DMS 273 treated with DMSO at 0.1 percent for 48 hours (cell line): Measurements from ENCODE around the gene ZNF205.

ENCODE experiments used
- DNase-seq: peaks from one replicate; lab custom pipeline; 2025; lab: John Stamatoyannopoulos, UW

ZNF205 gene

DNA sequence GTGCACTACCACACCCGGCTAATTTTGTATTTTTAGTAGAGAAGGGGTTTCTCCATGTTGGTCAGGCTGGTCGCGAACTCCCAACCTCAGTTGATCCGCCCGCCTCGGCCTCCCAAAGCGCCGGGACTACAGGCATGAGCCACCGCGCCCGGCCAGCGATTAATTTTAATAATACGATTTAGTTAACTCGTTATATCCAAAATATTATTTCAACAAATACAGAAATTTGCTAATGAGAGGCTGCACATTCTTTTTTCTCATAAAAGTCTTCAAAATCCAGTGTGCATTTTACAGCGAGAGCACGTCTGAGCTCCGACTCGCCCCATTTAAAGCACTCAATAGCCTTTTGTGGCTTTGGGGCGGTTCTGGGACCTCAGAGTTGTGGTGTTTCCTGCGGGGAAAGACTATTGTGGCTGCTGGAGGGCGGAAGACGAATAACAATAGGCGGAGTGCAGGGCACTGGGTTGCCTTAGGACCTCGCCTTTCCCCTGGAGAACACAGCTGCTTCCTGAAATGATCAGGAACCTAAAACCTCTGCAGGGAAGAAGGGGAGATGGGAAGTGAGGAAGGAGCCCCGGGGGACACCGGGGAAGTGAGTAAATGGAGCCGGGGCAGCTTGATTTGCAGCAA, 10.4 kb upstream of the ZNF205 start:
- no peak for DNase-seq

DNA sequence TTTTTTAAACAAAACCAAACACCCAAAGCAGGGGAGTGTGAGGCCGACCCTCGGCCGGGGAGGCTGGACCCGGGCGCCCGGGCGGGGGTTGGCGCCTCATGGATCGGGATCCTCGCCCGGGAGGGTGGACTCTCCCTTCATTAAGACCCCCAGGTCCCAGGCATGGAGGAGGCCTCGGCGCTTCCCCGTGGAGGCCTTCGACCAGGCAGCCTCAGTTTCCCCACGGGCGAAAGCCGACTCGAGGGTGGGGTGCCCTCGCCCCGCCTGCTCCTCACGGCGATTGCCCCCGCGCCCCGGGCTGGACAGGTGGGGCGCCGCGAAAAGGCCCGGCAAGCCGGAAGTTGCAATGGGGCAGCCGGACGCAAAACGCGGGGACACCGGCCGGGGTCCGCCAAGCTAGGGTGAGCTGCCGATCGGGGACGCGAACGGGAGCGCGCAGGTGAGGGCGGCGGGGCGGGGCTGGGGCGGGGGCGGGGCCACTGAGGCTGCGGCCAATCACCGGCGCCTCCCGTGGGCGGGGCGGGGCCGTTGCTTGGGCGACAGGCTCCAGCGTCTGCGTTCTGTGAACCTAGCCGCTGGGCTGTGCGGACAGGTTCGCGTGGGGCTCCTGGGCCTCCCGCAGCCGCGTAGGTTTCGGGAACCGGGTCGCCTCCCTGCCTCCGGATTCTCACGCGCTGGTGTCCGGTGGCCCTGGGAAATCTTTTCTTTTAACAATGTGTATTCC, 6.0 kb upstream of the ZNF205 start:
- DNase-seq: peak; percentile 86

DNA sequence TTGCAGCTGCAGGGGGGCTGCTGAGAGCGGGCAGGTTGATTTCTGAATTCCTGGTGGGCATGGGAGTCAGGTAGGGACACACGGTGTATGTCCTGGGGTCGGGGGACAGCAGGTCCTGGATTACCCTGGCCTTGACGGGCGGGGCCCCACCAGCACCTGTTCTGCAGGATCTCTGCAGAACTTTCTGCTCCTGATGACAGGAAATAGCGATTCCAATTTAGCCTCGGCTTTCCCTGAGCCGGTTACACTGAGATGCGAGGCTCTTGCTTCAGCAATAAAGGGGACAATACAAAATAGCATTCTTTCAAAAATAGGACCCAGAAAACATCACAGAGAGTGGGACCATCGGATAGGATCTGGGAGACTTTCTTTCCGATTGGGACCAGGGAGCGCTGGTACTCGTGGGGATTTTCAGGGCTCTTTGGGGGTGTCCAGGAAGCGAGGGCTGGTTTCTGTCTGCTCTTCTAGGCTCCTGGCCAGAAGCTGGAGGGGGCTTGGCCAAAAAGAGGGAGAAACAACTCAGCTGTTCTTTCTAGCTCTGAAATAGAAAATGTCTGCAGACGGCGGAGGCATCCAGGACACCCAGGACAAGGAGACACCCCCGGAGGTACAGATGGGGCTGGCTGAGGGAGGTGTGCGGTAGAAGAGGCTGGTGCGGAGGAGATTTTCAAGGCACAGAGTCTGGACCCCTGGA, 642 bp downstream of the ZNF205 start:
- DNase-seq: no peak

DNA sequence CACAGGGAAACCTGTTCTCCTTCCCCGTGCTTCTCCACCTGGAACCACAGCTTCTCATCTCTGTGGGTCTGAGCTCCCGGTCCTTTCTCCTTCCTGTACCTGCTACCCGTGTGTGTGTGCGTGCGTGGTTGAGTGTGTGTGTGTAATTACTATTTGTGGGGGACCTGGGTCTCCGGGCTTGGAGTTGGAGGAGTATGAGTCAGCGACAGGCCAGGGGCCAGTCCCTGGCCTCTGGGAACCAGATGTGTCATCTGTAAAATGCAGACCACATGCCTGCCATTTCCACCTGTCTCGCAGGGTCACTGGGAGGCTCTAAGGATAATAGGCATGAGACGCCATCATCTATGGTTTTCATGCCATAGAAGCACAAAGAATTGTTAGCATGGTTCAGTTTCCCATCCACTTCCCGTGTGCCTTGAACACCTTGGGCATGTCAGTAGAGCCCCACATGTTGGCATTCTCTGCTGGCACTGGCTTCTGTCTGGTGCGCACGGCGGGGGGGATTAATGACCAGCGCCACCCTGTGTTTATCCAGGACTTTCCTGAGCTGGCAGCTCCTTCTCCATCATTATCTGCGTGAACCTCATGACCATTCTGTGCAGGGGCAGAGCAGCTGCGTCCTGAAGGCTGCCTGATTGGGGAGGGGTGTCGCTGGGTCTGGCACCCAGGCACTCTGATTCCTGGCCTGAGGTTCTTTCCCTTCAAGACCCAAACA, 1.5 kb downstream of the ZNF205 start:
- DNase-seq: no peak

DNA sequence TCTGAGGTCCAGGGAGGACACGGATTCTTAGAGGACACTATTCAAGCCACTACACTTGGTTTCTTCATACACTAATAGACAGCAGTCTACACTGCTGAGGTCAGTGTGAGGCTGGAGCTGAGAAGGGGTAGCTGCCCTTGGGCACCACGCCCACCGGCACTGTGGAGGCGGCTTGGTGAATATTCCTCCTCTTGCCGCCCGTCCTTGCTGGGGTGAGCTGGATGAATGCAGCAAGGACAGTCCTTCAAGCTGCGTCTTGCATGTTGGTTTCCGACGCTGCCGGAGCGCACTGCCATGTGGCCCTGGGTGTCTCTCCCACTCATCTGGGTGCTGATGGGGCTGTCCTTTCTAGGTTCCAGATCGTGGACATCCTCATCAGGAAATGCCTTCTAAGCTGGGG, 2.6 kb downstream of the ZNF205 start:
- DNase-seq: no peak

DNA sequence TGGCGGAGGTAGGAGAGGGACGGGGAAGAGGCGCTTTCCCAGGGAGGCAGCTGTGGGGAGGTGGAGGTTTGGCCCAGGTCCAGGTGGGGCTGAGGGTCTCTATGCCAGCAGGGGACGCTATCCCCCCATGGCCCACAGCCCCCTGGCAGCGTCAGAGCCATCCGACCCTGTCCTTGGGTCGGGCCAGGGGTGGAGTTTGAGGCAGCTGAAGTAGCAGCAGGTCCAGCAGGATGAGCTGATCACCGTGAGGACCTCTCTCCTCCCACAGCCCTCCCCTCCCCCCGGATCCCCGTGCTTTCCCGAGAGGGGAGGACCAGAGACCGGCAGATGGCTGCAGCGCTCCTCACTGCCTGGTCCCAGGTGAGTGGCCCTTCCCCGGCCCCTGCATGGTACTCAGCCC, 3.2 kb downstream of the ZNF205 start:
- DNase-seq: no peak

DNA sequence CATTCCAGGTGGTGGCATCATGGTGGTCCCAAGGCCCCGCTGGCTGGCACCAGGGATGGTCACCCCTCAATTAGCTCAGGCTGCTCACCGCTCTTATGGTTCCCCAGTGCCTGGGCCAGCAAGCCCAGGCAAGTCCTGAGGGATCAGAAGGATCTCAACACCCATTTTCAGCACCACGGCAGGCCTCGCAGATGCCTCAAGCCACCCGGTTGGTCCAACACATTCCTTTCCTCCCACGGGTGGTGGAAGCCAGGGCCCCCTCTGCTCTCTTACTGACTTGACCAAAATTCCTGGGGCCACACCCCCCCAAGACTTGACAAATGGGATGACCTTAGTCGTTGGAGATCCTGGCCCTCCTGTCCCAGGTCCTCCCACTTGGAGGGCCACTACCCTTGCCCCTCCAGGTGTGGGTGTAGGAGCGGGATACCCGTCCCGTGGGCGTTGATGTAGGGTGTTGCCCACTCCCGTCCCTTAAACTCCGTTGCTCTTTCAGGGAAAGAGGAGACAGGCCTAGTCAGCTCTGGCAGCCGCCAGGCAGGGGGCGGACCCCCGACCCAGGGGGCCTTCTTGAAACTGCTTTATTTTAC, 5.9 kb downstream of the ZNF205 start:
- no peak for DNase-seq

DNA sequence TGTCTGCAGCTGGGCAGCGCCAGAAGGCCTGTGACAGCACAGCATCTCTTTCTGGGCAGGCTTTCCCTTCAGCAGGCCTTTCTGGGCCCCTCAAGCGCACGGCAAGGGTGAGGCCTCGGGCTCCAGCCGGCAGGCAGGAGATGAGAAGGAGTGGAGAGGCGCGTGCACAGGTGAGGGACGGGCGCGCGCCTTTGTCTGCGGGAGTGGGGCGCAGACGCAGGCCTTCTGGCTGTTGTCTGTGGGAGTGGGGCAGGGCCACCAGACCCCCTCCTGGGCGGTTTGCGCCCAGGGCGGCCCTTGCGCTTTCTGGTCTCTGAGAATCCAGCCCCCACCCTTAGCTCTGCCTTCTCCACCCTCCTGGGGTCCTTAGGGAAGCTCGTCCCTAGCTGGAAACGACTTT, 6.5 kb downstream of the ZNF205 start:
- DNase-seq: no peak

DNA sequence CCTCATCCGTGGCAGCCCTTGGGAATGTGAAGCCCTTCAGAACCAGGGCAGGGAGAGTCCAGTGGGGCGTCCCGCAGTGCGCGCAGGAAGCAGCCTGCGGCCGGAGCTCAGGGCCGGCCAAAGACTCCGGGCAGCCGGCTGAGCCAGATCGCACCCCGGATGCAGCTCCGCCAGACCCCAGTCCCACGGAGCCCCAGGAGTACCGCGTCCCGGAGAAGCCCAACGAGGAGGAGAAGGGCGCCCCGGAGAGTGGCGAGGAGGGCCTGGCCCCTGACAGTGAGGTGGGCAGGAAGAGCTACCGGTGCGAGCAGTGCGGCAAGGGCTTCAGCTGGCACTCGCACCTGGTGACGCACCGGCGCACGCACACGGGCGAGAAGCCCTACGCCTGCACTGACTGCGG, 6.9 kb downstream of the ZNF205 start:
- DNase-seq: no peak

DNA sequence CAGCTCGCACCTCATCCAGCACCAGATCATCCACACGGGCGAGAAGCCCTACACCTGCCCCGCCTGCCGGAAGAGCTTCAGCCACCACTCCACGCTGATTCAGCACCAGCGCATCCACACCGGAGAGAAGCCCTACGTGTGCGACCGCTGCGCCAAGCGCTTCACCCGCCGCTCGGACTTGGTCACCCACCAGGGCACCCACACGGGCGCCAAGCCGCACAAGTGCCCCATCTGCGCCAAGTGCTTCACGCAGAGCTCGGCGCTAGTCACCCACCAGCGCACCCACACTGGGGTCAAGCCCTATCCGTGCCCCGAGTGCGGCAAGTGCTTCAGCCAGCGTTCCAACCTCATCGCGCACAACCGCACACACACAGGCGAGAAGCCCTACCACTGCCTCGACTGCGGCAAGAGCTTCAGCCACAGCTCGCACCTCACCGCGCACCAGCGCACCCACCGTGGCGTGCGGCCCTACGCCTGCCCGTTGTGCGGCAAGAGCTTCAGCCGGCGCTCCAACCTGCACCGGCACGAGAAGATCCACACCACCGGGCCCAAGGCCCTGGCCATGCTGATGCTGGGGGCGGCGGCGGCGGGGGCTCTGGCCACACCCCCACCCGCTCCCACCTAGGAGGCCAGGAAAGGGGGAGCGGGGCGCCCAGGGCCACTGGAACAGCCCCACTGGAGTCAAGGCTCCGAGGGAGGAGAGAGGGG, 7.5 kb downstream of the ZNF205 start:
- DNase-seq: no peak

DNA sequence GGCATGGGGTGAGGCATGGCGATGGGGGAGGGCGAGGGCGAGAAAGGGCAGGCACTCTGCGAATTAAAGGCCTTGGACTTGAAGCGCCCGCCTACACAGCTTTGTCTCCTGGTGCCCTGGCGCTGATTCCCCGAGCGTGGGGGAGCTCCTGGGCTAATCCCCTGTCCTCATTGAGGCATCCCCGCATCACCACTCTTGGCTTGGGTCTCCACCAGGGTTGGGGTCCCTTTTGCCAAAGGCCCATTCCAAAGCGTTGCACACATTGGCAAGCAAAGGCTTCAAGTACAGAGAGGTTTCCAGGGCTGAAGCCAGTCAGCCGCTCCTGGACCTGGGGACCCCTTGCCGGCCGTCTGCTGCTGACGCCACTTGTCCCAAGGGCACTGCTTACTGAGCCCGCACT, 8.0 kb downstream of the ZNF205 start:
- DNase-seq: no peak

DNA sequence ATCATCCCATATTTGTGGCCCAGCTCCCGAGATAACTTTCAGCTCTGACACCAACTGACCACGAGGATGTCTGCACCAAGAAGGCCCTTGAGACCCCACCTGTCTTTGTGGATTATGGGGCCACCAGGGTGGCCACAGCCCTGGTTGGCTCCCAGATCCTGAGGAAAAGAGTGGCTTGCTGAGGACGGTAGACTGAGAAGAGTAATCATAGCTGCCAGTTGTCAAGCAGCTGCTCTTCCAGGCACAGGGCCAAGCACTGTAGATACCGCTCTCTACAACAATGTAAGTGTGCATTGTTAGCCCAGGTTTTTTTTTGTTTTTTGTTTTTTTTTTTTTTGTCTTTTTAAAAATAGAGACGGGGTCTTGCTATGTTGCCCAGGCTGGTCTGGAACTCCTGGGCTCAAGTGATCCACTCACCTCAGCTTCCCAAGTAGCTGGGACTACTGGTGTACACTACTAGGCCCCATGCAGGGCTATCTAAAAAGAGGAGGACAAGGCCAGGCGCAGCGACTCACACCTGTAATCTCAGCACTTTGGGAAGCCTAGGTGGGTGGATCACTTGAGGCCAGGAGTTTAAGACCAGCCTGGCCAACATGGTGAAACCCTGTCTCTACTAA, 9.6 kb downstream of the ZNF205 start:
- DNase-seq: no peak

DNA sequence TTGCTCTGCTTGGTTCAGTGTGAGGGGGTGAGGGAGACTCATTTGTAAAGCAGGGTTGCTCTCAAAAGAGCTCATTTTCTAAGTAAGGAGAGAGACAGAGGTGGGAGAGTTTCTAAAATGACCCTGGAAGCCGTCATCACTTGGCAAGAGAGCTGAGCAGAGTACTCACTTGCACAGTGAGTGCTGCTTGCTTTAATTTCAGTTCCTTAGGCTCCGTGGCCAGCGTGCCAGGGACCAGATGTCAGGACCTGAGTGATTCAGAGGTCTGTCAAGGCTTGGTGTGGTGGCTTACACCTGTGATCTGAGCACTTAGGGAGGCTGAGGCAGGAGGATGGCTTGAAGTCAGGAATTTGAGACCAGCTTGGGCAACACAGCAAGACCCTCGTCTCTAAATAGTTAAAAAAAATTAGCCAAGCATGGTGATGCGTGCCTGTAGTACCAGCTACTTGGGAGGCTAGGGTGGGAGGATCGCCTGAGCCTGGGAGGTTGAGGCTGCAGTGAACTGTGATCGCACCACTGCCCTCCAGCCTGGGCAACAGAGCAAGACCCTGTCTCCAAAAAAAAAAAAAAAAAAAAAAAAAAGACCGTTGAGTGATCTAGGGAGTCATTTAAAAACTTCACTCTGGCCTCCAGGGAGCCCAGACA, 10.7 kb downstream of the ZNF205 start:
- no peak for DNase-seq

DNA sequence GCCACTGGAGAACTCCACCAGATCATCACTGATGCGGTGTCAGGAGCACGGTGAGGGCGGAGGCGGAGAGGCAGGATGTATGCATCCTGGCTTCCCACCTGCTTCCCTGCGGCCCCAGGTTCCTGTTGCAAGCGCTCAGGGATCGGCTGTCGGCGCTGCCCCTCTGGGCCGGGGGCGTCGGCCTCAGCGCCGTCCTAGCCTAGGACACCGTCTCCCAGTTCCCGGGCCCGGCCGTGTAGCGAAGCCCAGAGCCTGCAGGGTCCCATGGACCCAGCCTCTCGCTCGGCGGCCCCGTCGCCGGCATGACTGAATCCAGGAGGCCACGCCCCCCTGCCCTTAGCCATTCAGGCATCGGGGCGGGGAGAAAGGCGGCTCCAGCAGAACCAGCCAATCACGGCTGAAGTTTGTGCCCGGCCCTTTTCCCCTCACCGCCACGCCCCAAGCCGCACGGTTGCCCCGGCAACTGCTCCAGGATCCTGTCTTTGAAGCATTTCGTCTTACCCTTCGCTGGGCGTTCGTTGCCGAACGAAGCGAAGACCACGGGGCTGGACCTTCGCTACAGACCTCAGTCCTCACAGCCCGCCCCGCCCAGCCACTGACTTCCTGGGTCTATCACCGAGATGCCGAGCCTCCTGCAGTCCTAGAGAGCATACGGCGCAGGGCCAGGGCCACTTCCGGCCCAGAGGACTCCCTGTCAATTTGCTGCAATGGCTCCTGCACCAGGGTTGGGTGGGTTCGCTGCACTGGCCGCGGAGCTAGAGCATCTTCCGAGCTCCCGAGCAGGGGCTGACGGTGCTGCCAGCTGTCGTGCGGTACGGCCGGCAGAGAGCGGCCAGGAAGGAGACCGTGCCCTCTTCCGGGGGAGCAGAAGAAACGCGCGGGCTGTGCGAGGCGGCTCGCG, 11.8 kb downstream of the ZNF205 start:
- DNase-seq: peak; percentile 96

DNA sequence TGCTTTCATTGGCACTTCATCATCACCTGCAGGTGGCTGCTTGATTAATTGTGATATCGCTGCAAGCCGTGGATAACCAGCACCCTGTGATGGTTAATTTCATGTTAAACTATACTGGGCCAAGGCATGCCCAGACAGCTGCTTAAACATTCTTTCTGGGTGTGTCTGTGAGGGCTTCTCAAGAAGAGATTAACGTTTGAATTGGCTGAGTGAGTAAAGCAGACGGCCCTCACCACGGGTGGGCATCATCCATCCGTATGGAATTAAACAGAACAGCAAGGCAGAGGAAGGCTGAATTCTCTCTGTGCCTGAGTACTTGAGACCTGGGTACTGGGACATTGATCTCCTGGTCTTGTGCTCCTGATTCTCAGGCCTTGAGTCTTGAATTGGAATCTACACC, 15.4 kb downstream of the ZNF205 start:
- peak; percentile 86 for DNase-seq

DNA sequence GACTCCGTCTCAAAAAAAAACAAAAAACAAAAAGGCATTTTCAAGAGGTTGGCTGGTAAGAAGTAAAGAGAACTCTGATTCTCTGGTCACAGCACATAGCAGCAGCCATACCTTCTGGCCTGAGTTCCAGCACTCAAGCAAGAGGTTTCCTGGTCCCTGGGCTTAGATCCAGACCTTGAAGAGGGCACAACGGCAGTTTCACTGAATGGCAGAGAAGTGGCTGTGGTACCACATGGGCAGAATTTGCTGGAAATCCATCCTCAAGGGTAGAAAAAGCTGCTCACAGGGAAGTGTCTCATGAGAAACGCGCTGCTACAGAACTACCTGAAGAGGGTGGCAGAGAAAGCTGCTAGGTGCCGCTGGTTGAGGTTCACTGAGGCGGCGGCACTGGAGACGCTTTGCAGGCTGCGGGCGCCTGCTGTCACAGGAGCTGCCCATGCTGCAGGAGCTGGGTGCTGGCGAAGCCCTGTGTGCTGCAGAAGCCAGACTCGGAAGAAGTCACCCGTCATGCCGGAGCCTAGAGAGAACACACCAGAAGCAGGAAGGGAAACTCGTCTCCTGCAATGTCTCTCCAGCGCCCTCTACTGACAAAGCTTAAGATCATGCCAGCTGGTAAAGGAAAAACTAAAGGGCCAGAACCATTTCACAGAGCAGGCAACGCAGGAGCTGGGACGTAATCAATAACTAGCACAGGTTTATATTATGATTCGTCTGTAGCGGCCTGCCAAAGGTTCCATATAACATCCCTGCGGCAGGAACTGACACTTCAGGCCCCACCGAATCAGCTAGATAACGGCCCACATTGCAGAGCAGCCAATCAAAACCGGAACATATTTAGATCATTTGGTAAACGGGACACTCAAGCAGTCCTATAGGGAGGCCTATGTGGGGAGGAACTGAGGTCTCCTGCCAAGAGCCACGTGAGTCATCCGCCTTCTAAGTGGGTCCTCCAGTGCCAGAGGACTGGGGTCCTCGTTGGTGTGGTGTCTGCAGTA, 17.0 kb downstream of the ZNF205 start:
- DNase-seq: peak; percentile 70

DNA sequence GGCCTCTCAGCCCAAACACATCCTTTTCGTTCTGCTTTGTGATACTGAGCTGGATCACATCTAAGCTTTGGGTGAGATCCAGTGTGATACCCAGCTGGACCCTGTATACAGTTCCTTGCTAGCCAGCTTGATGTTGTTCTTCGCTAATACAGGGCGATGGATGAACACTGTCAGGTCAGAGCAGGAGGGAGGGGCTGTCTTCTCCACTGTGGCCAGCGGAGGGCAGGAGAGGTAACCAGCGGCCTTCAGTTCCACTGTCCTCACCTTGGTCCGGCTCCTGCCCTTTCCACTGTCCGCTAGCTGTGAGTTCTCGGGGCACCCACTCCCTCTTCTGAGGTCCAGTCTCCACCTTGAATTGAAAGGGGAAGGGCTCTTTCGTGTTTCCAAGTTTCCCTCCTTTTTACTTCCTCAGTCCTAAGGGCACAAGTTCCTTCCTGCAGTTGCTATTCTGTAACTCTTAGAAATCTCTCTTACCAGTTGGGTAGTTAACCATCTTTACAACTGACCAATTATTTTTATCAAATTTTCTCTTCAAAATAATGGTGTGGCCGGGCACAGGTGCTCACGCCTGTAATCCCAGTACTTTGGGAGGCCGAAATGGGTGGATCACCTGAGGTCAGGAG, 19.5 kb downstream of the ZNF205 start:
- DNase-seq: no peak

DNA sequence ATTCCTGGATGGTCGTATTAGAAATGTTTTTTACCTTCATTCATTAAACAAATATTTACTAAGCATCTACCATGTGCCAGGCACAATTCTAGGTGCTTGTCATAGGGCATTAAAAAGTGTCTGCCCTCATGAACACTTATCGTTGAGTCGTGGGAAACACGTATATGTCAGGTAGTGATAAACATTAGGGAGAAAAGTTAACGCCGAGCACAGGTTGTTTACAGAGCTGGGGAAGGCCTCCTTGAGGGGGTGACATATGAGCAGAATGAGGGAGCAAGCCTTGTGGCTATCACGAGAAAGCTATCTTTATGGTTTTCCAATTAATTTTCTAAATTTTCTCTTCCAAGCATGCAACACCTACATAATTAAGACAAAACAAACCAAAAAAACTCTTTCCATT, 21.5 kb downstream of the ZNF205 start:
- no peak for DNase-seq
